Neural cell (in vitro differentiated cells): Measurements from ENCODE around the gene HOXA5. TPM values are rescaled to one million over a fixed set of nuclear protein-coding genes. Genes with fewer than 3 reads are reported as not detected.

Experiments
- H2AFZ ChIP-seq: fragments of 200-600, 300-800 bp; sonication (generic), shearing (Covaris generic); 2 replicates; pipeline ENCODE4 v1.6.0; 2014; ENCODE audit warnings: low read depth, mild to moderate bottlenecking, antibody characterized with exemption, low read length, moderate library complexity
- H3F3A ChIP-seq: fragments of 200-600 bp; shearing (Covaris generic); 2 replicates; pipeline ENCODE4 v1.6.1; 2016; ENCODE audit warnings: mild to moderate bottlenecking, moderate library complexity, mixed read lengths, antibody characterized with exemption, low read length; ENCODE audit not compliant: insufficient read depth, poor library complexity, severe bottlenecking
- H3K27ac ChIP-seq: fragments of 200-600, 300-800 bp; sonication (generic), shearing (Covaris generic); 2 replicates; pipeline ENCODE4 v1.5.1; 2014; ENCODE audit warnings: mild to moderate bottlenecking, low read length, moderate library complexity
- H3K27me3 ChIP-seq: fragments of 300-800, 200-600 bp; sonication (generic), shearing (Covaris generic); 2 replicates; pipeline ENCODE4 v1.6.0; 2014; ENCODE audit warnings: mild to moderate bottlenecking, low read depth, low read length, moderate library complexity; ENCODE audit not compliant: insufficient read depth
- H3K36me3 ChIP-seq: fragments of 300-800, 200-600 bp; sonication (generic), shearing (Covaris generic); 2 replicates; pipeline ENCODE4 v1.5.1; 2014; ENCODE audit warnings: mild to moderate bottlenecking, antibody characterized with exemption, low read length, moderate library complexity; ENCODE audit not compliant: insufficient read depth
- H3K4me2 ChIP-seq: fragments of 300-800, 200-600 bp; sonication (generic), shearing (Covaris generic); 2 replicates; pipeline ENCODE4 v1.6.0; 2014; ENCODE audit warnings: mild to moderate bottlenecking, low read length
- H3K4me3 ChIP-seq: fragments of 300-800, 200-600 bp; sonication (generic), shearing (Covaris generic); 2 replicates; pipeline ENCODE4 v1.5.1; 2014; ENCODE audit warnings: mild to moderate bottlenecking, low read length, moderate library complexity
- H3K79me2 ChIP-seq: fragments of 200-600 bp; shearing (Covaris generic); replicated peaks from 2 replicates; pipeline ENCODE4 v1.6.0; 2014; ENCODE audit warnings: mild to moderate bottlenecking, low read length, moderate library complexity; ENCODE audit not compliant: insufficient read depth
- H3K9ac ChIP-seq: fragments of 300-800, 200-600 bp; sonication (generic), shearing (Covaris generic); 2 replicates; pipeline ENCODE4 v1.6.1; 2016; ENCODE audit warnings: mild to moderate bottlenecking, low read length, mixed read lengths
- H3K9me2 ChIP-seq: fragments of 200-600 bp; shearing (Covaris generic); 2 replicates; pipeline ENCODE4 v1.6.1; 2016; ENCODE audit warnings: mild to moderate bottlenecking, low read length, mixed read lengths; ENCODE audit not compliant: insufficient read depth
- H3K9me3 ChIP-seq: fragments of 200-600, 300-800 bp; sonication (generic), shearing (Covaris generic); 2 replicates; pipeline ENCODE4 v1.6.1; 2016; ENCODE audit warnings: mild to moderate bottlenecking, mixed run types, low read length, moderate library complexity, mixed read lengths
- H4K20me1 ChIP-seq: fragments of 200-600 bp; shearing (Covaris generic); 2 replicates; pipeline ENCODE4 v1.6.1; 2016; ENCODE audit warnings: mild to moderate bottlenecking, mixed run types; ENCODE audit not compliant: insufficient read depth
- EP300 ChIP-seq: fragments of 450-650 bp; conservative IDR thresholded peaks from 2 replicates; pipeline ENCODE4 v1.6.1; 2014; ENCODE audit warnings: antibody characterized with exemption, mild to moderate bottlenecking, moderate library complexity; ENCODE audit not compliant: poor library complexity, severe bottlenecking
- EZH2 ChIP-seq: fragments of 200-600, 300-800 bp; shearing (Covaris generic), sonication (generic); IDR thresholded peaks from 2 replicates; pipeline ENCODE4 v1.6.1; 2014; ENCODE audit warnings: antibody characterized with exemption, low read length, borderline replicate concordance, mild to moderate bottlenecking; ENCODE audit not compliant: insufficient read depth, poor library complexity, severe bottlenecking
- MXI1 ChIP-seq: fragments of 450-650 bp; conservative IDR thresholded peaks from 2 replicates; pipeline ENCODE4 v1.6.1; 2014; ENCODE audit warnings: antibody characterized with exemption, mild to moderate bottlenecking; ENCODE audit not compliant: poor library complexity, severe bottlenecking
- POLR2AphosphoS5 ChIP-seq: IDR thresholded peaks from 2 replicates; pipeline ENCODE4 v1.6.1; 2012
- RAD21 ChIP-seq: fragments of 450-650 bp; conservative IDR thresholded peaks from 2 replicates; pipeline ENCODE4 v1.6.1; 2014; ENCODE audit warnings: antibody characterized with exemption, mild to moderate bottlenecking, moderate library complexity
- SMC3 ChIP-seq: fragments of 450-650 bp; conservative IDR thresholded peaks from 2 replicates; pipeline ENCODE4 v1.6.1; 2014; ENCODE audit warnings: antibody characterized with exemption, mild to moderate bottlenecking, moderate library complexity; ENCODE audit not compliant: poor library complexity
- TAF1 ChIP-seq: IDR thresholded peaks from 2 replicates; pipeline ENCODE4 v1.6.1; 2012; ENCODE audit warnings: low read depth
- polyA plus RNA-seq: library from polyadenylated mRNA; depleted of rRNA; stranded (reverse); fragments of >200 nt; gene quantifications from 2 replicates; pipeline ENCODE4 v1.2.3, GENCODE V29; 2014
- TF ChIP-seq, protein P1 (sequence below): IDR thresholded peaks from 2 replicates; pipeline ENCODE4 v1.6.1; 2012; ENCODE audit warnings: borderline replicate concordance
- TF ChIP-seq, protein P2 (sequence below): fragments of 450-650 bp; IDR thresholded peaks from 2 replicates; pipeline ENCODE4 v1.5.1; 2014; ENCODE audit warnings: antibody characterized with exemption, mild to moderate bottlenecking, moderate library complexity; ENCODE audit not compliant: poor library complexity, severe bottlenecking

The HOXA5 gene
- polyA plus RNA-seq, 1 donor from 2014 or later: not detected

GRCh38 chr7:27106181-27106900 lies 37.1 kb downstream of the HOXA5 start:
- H3K36me3 ChIP-seq: no peaks in the 10 kb centered on the region
- H3K27ac ChIP-seq: no peak overlapping the region
- H3K79me2 ChIP-seq: no peaks in the 10 kb centered on the region
- TF ChIP-seq RAD21: no peak
- peak; percentile 94 for TF ChIP-seq EZH2
- TF ChIP-seq, protein P1, sequence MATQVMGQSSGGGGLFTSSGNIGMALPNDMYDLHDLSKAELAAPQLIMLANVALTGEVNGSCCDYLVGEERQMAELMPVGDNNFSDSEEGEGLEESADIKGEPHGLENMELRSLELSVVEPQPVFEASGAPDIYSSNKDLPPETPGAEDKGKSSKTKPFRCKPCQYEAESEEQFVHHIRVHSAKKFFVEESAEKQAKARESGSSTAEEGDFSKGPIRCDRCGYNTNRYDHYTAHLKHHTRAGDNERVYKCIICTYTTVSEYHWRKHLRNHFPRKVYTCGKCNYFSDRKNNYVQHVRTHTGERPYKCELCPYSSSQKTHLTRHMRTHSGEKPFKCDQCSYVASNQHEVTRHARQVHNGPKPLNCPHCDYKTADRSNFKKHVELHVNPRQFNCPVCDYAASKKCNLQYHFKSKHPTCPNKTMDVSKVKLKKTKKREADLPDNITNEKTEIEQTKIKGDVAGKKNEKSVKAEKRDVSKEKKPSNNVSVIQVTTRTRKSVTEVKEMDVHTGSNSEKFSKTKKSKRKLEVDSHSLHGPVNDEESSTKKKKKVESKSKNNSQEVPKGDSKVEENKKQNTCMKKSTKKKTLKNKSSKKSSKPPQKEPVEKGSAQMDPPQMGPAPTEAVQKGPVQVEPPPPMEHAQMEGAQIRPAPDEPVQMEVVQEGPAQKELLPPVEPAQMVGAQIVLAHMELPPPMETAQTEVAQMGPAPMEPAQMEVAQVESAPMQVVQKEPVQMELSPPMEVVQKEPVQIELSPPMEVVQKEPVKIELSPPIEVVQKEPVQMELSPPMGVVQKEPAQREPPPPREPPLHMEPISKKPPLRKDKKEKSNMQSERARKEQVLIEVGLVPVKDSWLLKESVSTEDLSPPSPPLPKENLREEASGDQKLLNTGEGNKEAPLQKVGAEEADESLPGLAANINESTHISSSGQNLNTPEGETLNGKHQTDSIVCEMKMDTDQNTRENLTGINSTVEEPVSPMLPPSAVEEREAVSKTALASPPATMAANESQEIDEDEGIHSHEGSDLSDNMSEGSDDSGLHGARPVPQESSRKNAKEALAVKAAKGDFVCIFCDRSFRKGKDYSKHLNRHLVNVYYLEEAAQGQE: no peak
- TF ChIP-seq MXI1: no peak
- TF ChIP-seq EP300: no peak
- TF ChIP-seq SMC3: no peak
- TF ChIP-seq, protein P2, sequence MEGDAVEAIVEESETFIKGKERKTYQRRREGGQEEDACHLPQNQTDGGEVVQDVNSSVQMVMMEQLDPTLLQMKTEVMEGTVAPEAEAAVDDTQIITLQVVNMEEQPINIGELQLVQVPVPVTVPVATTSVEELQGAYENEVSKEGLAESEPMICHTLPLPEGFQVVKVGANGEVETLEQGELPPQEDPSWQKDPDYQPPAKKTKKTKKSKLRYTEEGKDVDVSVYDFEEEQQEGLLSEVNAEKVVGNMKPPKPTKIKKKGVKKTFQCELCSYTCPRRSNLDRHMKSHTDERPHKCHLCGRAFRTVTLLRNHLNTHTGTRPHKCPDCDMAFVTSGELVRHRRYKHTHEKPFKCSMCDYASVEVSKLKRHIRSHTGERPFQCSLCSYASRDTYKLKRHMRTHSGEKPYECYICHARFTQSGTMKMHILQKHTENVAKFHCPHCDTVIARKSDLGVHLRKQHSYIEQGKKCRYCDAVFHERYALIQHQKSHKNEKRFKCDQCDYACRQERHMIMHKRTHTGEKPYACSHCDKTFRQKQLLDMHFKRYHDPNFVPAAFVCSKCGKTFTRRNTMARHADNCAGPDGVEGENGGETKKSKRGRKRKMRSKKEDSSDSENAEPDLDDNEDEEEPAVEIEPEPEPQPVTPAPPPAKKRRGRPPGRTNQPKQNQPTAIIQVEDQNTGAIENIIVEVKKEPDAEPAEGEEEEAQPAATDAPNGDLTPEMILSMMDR: no peak
- no peak for TF ChIP-seq POLR2AphosphoS5
- no peaks in the 10 kb centered on the region for H4K20me1 ChIP-seq
- no peaks in the 10 kb centered on the region for H3K9me3 ChIP-seq
- H3F3A ChIP-seq: no peaks in the 10 kb centered on the region
- no peaks in the 10 kb centered on the region for H3K9me2 ChIP-seq
- no peak overlapping the region for H3K4me2 ChIP-seq
- no peak overlapping the region for H3K9ac ChIP-seq
- H2AFZ ChIP-seq: no peak overlapping the region
- H3K4me3 ChIP-seq: no peak overlapping the region
- H3K27me3 ChIP-seq: peaks cover 100% of the 10 kb centered on the region

DNA sequence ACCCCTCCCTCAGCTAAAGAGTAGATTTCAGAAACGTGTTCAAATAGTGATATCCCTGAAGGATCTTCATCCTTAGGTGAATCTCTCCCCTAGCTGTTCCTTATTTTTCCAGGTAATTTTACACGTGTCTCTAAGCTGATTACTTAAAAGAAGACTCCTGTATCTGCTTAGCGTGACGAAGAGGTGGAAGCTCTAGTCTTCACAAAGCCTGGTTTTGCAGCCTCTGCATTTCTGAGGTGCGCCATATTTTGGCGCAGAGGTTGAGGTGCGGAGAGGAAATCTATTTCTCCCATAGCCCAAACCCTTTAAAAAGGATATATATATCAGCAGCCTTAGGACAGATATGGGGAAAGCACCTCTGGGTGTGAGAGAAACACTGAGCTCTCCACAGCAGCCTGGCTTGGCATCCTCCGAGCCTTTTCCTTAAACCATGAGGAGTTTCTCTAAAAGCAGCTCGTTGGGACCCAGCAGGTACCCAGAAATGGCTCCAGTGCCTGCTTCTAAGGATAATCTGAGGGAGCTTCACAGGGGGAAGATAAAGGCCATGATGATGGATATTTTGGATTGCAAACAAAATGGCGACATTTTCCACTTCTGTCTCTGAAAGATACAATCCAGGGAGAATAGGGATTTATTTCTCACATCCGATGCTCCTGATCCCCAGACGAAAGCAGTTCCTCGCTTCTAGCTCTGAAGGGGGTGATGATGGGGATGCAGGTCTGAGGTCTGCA lies 38.0 kb downstream of the HOXA5 start:
- Histone ChIP-seq H3K36me3 (no peaks in the 10 kb centered on the region), H4K20me1 (no peaks in the 10 kb centered on the region), H3K9ac (no peak overlapping the region), H3K79me2 (no peaks in the 10 kb centered on the region), H3K27me3 (peaks cover 100% of the 10 kb centered on the region), H2AFZ (no peak overlapping the region), H3K4me2 (no peak overlapping the region), H3K4me3 (no peak overlapping the region), H3K27ac (no peak overlapping the region), H3K9me3 (no peaks in the 10 kb centered on the region), H3F3A (no peaks in the 10 kb centered on the region), H3K9me2 (no peaks in the 10 kb centered on the region)
- TF ChIP-seq, protein P1: no peak
- TF ChIP-seq SMC3 (no peak), EZH2 (no peak), MXI1 (no peak), RAD21 (no peak), TAF1 (no peak), EP300 (no peak), POLR2AphosphoS5 (no peak)
- TF ChIP-seq, protein P2: no peak
